Breast epithelium (tissue), 4 donors: ENCODE measurements around the gene NMD3. TPM values are rescaled to one million over a fixed set of nuclear protein-coding genes. Genes with fewer than 3 reads are reported as not detected.
"Not testable (repeated sequence)": the region's sequence is repeated elsewhere in the genome, so short reads cannot be mapped to it uniquely, and the experiment has no call there.

Experiments used
- DNase-seq, 2 donors: peaks; one replicate each; pipeline ENCODE4 v3.0.0-alpha.2; 2019; ENCODE audit warnings: low spot score in 2 of 2
- H3K27ac ChIP-seq, 2 donors: fragments of 200-600 bp; sonication (generic) in 1 of 2; one replicate each; pipeline ENCODE4 v1.5.1; 2016 to 2019; ENCODE audit warnings: mild to moderate bottlenecking in 1 of 2
- H3K27me3 ChIP-seq, 2 donors: fragments of 200-600 bp; sonication (generic) in 1 of 2; one replicate each; pipeline versions ENCODE4 v1.5.1 to v1.6.0; 2017 to 2019; ENCODE audit warnings: control low read depth in 1 of 2, mild to moderate bottlenecking in 1 of 2
- H3K36me3 ChIP-seq: fragments of 200-600 bp; one replicate; pipeline ENCODE4 v1.5.1; 2019
- H3K4me1 ChIP-seq, 2 donors: fragments of 200-600 bp; sonication (generic); one replicate each; pipeline ENCODE4 v1.5.1; 2016 to 2019; ENCODE audit warnings: control low read depth in 1 of 2
- H3K4me3 ChIP-seq, 3 donors: fragments of 200-600 bp; sonication (generic); 1 replicate in 2 of 3; 2 replicates in 1 of 3; pipeline ENCODE4 v1.5.1; 2016 to 2019; ENCODE audit warnings: mild to moderate bottlenecking in 3 of 3, moderate library complexity in 2 of 3
- H3K9me3 ChIP-seq, 2 donors: fragments of 200-600 bp; sonication (generic) in 1 of 2; one replicate each; pipeline ENCODE4 v1.5.1; 2016 to 2019; ENCODE audit warnings: control low read depth in 1 of 2
- POLR2A ChIP-seq: fragments of 450-650 bp; IDR thresholded peaks from one replicate; pipeline ENCODE4 v1.6.1; 2016; ENCODE audit warnings: antibody characterized with exemption, mild to moderate bottlenecking, moderate library complexity
- POLR2AphosphoS5 ChIP-seq, 3 donors: sonication (generic); formaldehyde crosslinking; IDR thresholded peaks; one replicate each; pipeline ENCODE4 v1.6.1; 2017; ENCODE audit warnings: antibody characterized with exemption in 3 of 3
- intact Hi-C: fragments of 100-400 bp; cut with DNase I; formaldehyde crosslinking; loops from one replicate; pipeline ENCODE4 v1.15.1; 2023; ENCODE audit warnings: low total_unique reads
- total RNA-seq, 3 donors: library from RNA; depleted of rRNA; stranded (reverse); fragments of >200 nt; gene quantifications; one replicate each; pipeline ENCODE4 v1.1.0, GENCODE V29; 2016
- TF ChIP-seq, protein P1 (sequence below), 3 donors: fragments of 450-650 bp; IDR thresholded peaks; one replicate each; pipeline ENCODE4 v1.5.1; 2016 to 2017; ENCODE audit warnings: antibody characterized with exemption in 3 of 3, mild to moderate bottlenecking in 3 of 3, moderate library complexity in 3 of 3

NMD3 gene
- 10 to 100 TPM; 53.3 to 69.7 (median 56.0) TPM for total RNA-seq

DNA sequence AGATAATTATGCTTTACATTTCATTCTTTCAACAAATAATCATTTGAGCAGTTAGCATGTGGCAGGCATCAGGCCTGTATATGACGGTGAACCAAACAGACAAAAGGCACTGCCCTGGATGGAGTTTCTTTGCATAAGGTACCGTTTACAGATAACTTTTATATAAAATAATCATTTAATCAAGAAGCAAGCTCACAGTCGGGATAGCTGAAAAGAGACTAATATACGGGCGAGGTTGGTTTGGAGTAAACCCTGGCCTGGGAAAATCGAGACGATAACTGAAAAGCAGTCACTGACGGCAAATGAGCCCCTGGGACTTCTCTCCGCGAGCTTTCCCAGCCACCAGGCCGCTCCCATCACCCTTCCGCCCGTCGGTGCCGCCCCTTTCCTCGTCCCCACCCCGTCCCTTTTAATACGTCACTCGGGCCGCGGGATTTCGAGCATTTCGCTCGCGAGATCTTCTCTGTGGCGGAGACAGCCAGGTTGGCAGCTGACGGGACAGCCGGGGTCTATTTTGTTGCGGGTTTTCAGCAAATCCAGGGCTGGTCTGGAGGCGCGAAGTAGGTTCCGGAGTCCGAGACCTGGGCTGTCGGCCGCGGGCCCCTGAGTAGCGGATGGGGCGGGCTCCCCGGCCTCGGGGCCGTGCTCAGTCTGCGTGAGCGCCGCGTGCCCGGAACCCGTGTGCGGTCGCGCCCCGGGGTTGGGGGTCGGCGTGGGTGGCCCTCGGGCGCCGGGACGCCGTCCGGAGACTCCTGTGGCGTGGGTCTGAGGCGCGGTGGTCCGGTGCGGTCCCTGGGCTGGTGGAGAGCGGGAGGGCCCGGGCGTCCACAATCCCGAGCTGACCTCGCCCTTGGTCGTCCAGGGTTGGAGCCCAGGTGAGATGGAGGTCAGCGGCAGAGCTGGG, at the start of gene NMD3:
Gene NMD3 (plus strand): TSS at position 462 of the 904 bp plus-strand sequence. CDS start 703 bp downstream, outside the sequence.
- H3K27me3 ChIP-seq = no peaks in the 10 kb centered on the region
- intact Hi-C loops = no loop called here
- TF ChIP-seq POLR2AphosphoS5 (IDR thresholded peaks at IDR 0.05) (peak; percentile 67 to 91 (median 85)), POLR2A (peak; percentile 56)
- TF ChIP-seq, protein P1, sequence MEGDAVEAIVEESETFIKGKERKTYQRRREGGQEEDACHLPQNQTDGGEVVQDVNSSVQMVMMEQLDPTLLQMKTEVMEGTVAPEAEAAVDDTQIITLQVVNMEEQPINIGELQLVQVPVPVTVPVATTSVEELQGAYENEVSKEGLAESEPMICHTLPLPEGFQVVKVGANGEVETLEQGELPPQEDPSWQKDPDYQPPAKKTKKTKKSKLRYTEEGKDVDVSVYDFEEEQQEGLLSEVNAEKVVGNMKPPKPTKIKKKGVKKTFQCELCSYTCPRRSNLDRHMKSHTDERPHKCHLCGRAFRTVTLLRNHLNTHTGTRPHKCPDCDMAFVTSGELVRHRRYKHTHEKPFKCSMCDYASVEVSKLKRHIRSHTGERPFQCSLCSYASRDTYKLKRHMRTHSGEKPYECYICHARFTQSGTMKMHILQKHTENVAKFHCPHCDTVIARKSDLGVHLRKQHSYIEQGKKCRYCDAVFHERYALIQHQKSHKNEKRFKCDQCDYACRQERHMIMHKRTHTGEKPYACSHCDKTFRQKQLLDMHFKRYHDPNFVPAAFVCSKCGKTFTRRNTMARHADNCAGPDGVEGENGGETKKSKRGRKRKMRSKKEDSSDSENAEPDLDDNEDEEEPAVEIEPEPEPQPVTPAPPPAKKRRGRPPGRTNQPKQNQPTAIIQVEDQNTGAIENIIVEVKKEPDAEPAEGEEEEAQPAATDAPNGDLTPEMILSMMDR (IDR thresholded peaks at IDR 0.05) = no peak
- peak; percentile 91 to 95 for DNase-seq
- peak within 1 kb of the TSS; percentile 94 to 97 for H3K27ac ChIP-seq
- H3K4me1 ChIP-seq = peaks cover 0 to 5% of the 10 kb centered on the region in 2 donors
- no peaks in the 10 kb centered on the region for H3K9me3 ChIP-seq
- no peaks in the 10 kb centered on the region for H3K36me3 ChIP-seq
- peak within 1 kb of the TSS; percentile 80 to 93 (median 93) for H3K4me3 ChIP-seq

DNA sequence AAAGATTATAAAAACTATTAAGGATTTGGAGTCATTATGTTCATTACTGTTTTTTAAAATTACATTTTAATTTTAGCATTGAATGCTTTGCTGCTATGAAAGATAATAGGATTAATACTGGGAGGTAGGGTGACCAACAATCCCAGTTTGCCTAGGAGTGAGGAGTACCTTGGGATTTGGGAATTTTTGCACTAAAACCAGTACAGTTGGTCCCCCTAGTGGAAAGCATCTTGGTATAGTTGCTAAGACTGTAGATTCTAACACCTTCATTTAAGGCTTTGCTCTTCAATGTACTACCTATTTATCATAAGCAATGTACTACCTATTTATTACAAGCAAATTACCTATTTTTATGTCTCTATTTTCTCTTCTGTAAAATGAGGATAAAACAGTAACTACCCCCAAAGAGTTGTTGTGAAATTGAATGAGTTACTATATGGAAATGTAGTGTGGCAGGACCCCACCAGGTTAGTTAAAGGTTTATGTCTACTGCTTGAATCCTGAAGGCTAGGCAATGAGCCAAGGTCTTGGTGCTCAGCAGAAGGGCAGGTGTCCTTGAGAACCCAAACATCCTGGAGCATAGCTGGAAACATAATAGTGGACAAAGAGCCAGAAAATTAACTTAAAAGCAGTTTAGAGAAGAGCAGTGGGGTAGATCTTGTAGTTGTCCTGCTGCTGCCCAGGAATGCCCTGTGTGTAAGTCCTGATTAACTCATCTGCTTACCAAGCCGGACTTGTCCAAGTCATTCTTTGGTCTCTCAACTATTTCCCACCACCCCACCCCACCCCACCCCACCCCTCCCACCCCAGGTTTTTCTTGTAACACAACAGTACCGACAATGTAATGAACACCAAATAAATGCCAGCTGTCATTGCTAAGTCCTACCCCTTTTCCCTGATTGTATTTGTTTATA, 49.2 kb upstream of the NMD3 start:
- H3K4me1 ChIP-seq = no peaks in the 10 kb centered on the region
- no peak overlapping the region for H3K4me3 ChIP-seq
- no peak overlapping the region for H3K27ac ChIP-seq
- intact Hi-C loops = no loop called here
- H3K9me3 ChIP-seq = no peaks in the 10 kb centered on the region
- no peak for DNase-seq
- TF ChIP-seq, protein P1 (IDR thresholded peaks at IDR 0.05) = no peak
- TF ChIP-seq POLR2A = no peak
- TF ChIP-seq POLR2AphosphoS5 (IDR thresholded peaks at IDR 0.05) = no peak
- H3K36me3 ChIP-seq = no peaks in the 10 kb centered on the region
- H3K27me3 ChIP-seq = no peaks in the 10 kb centered on the region

- Histone ChIP-seq H3K4me3 (no peak overlapping the region), H3K27me3 (no peaks in the 10 kb centered on the region), H3K27ac (no peak overlapping the region), H3K4me1 (no peaks in the 10 kb centered on the region), H3K36me3 (no peaks in the 10 kb centered on the region), H3K9me3 (no peaks in the 10 kb centered on the region)
- TF ChIP-seq, protein P1 (IDR thresholded peaks at IDR 0.05) = no peak
- TF ChIP-seq POLR2AphosphoS5 (IDR thresholded peaks at IDR 0.05) (no peak), POLR2A (no peak)
- intact Hi-C loops = no loop called here
- no peak for DNase-seq
These were observed 45.6 kb upstream of the NMD3 start for GRCh38 chr3:161175506-161175905.

GRCh38 chr3:161177991-161178390, 43.1 kb upstream of the NMD3 start:
- no peak for DNase-seq
- Histone ChIP-seq H3K27ac (no peak overlapping the region), H3K9me3 (no peaks in the 10 kb centered on the region), H3K36me3 (no peaks in the 10 kb centered on the region), H3K27me3 (no peaks in the 10 kb centered on the region), H3K4me3 (no peak overlapping the region), H3K4me1 (no peaks in the 10 kb centered on the region)
- no peak for TF ChIP-seq POLR2AphosphoS5 (IDR thresholded peaks at IDR 0.05)
- TF ChIP-seq POLR2A = no peak
- TF ChIP-seq, protein P1 (IDR thresholded peaks at IDR 0.05) = no peak
- intact Hi-C loops = no loop called here

- H3K4me3 ChIP-seq, DNase-seq, H3K36me3 ChIP-seq, H3K4me1 ChIP-seq, H3K27me3 ChIP-seq, H3K27ac ChIP-seq, H3K9me3 ChIP-seq, intact Hi-C loops: not testable (repeated sequence)
These were observed 39.7 kb upstream of the NMD3 start for GRCh38 chr3:161181371-161181770.
